Measurements from ENCODE around the gene GPD1. TPM values are rescaled to one million over a fixed set of nuclear protein-coding genes. Genes with fewer than 3 reads are reported as not detected.

The GPD1 gene
- total RNA-seq: under 0.01 and 0.56 TPM in 2 replicates

DNA sequence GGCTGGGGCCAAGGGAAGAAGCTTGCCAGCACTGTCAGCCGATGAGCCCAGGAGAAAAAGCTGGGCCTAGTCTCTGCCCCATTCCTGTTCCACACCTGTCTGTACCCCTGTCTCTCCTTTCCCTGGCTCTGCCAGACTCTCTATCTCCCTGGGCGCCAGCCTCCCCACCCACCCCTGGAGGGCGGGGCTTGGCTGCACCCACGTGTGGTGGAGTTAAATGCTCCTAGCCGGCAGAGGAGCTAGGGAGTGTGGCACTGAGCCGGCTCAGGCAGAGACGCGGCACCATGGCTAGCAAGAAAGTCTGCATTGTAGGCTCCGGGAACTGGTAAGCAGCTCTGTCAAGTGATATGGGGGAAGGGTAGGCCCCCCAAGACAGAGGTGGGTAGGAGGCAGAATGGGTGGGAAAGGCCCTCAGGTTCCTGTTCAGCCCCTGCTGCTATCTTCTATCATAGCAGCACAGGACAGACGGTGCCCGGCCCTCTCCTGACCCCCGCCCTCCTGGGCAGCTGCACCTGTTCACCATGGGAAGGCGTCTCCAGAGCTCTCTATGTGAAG is at the start of gene GPD1:
Gene GPD1, plus strand, starts transcription at position 242 of the 555 bp plus-strand sequence. Its CDS starts 43 bp downstream, at position 285.

DNA sequence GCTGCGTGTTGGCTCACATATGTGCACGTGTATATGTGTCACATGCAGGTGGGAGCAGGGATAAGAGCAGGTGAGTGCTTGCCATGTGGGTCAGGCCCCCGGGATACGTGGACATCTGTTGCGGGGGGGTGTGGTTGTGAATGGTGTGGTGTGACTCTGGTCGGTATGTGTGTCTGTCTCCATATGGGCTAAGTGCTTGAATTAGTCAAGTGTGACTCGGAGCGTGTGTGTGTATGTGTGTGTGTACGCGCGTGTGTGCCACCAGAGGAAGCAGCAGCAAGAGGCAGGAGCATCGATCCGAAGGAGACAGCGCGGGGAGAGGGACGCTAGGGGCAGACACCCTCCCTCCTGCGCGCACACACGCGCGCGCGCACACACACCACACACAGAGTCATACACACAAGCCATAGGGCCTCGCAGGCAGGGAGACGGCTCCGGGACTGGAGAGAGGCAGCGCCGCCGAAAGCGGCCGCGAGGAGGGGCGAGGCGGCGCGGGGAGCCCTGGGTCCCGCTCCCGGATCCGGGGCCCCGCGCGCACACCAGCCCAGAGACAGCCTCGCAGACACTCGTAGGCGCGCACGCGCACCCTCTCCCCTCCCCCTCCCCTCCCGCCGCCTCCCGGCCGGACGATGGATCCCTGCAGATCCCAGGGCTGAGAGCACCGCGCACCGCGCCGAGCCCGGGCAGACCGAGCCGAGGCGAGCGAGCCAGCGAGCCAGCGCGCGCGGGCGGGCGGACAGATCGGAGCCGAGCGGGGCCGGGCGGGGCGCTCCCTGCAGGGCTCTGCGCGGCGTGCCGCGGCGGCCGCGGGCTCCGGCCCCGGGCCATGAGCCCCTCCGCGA is 46.6 kb upstream of the GPD1 start, which contains the start of gene ASIC1:
Gene ASIC1, plus strand, starts transcription at position 597 of the 842 bp plus-strand sequence. CDS start 1,171 bp downstream, outside the sequence.

GRCh38 chr12:50084775-50085614 is 18.8 kb upstream of the GPD1 start, which contains the start of gene SMARCD1:
Gene SMARCD1 (plus strand): TSS chr12:50085342. CDS start chr12:50085370, 28 bp downstream.

GRCh38 chr12:50111693-50112455 is 8.1 kb downstream of the GPD1 start, which contains the start of gene COX14:
Gene COX14 (plus strand): TSS chr12:50112236. CDS start chr12:50120044, 7,808 bp downstream.

Other genes with a start within 250 kb of the GPD1 start
- gene FAIM2, start 200.1 kb upstream of the GPD1 start, total RNA-seq: 0.77 and 1.7 TPM in 2 replicates
- not detected in 2 replicates for gene AQP2, start 153.3 kb upstream of the GPD1 start, total RNA-seq
- 0.19 TPM in 1 of 2 replicates, not detected in the other for gene AQP5, start 142.1 kb upstream of the GPD1 start, total RNA-seq
- gene AQP6, start 131.1 kb upstream of the GPD1 start, total RNA-seq: under 0.01 TPM in 1 of 2 replicates, not detected in the other
- gene RACGAP1, start 78.5 kb upstream of the GPD1 start, total RNA-seq: 27.1 and 123 TPM in 2 replicates
- gene ASIC1, start 46.4 kb upstream of the GPD1 start, total RNA-seq: 0.58 and 0.85 TPM in 2 replicates
- 19.7 and 32.2 TPM in 2 replicates for gene SMARCD1, start 18.7 kb upstream of the GPD1 start, total RNA-seq
- gene COX14, start 8.2 kb downstream of the GPD1 start, total RNA-seq: 44.7 and 51.9 TPM in 2 replicates
- gene CERS5, start 63.4 kb downstream of the GPD1 start, total RNA-seq: 32.1 and 44.3 TPM in 2 replicates
- 113 and 140 TPM in 2 replicates for gene LIMA1, start 179.5 kb downstream of the GPD1 start, total RNA-seq

Measured in regular cardiac myocyte (primary cell).